Subcutaneous abdominal adipose tissue (tissue), 5 donors: Measurements from ENCODE around the gene ARHGEF39.
A peak's percentile ranks its signal among the peaks of the same experiment; 100 is the strongest.
"Not testable (repeated sequence)": the region's sequence is repeated elsewhere in the genome, so short reads cannot be mapped to it uniquely, and the experiment has no call there.

Experiments used
- H3K27ac ChIP-seq: one replicate; pipeline ENCODE4 v1.7.0; 2013; ENCODE audit warnings: low read depth, mild to moderate bottlenecking, inconsistent platforms, low read length, moderate library complexity
- H3K27me3 ChIP-seq, 5 donors: one replicate each; pipeline ENCODE4 v1.7.0; 2013; ENCODE audit warnings: low read length in 5 of 5, inconsistent platforms in 1 of 5; ENCODE audit not compliant: control insufficient read depth in 5 of 5, insufficient read depth in 4 of 5
- H3K36me3 ChIP-seq, 5 donors: one replicate each; pipeline ENCODE4 v1.7.0; 2013; ENCODE audit warnings: low read length in 5 of 5; ENCODE audit not compliant: control insufficient read depth in 5 of 5, insufficient read depth in 5 of 5
- H3K4me1 ChIP-seq, 5 donors: one replicate each; pipeline ENCODE4 v1.7.0; 2013; ENCODE audit warnings: low read length in 5 of 5, mild to moderate bottlenecking in 3 of 5, moderate library complexity in 1 of 5; ENCODE audit not compliant: control insufficient read depth in 5 of 5, insufficient read depth in 5 of 5
- H3K4me3 ChIP-seq, 5 donors: one replicate each; pipeline ENCODE4 v1.7.0; 2013; ENCODE audit warnings: low read length in 5 of 5, low read depth in 1 of 5
- H3K9ac ChIP-seq, 5 donors: one replicate each; pipeline ENCODE4 v1.7.0; 2013; ENCODE audit warnings: low read length in 5 of 5, mild to moderate bottlenecking in 4 of 5, moderate library complexity in 3 of 5
- H3K9me3 ChIP-seq, 5 donors: one replicate each; pipeline ENCODE4 v1.7.0; 2013; ENCODE audit warnings: low read length in 5 of 5; ENCODE audit not compliant: control insufficient read depth in 5 of 5
- donor health status: healthy.
- donor health status: healthy.
- donor health status: healthy.
- donor health status: healthy.
- donor health status: healthy.

ARHGEF39 gene

DNA sequence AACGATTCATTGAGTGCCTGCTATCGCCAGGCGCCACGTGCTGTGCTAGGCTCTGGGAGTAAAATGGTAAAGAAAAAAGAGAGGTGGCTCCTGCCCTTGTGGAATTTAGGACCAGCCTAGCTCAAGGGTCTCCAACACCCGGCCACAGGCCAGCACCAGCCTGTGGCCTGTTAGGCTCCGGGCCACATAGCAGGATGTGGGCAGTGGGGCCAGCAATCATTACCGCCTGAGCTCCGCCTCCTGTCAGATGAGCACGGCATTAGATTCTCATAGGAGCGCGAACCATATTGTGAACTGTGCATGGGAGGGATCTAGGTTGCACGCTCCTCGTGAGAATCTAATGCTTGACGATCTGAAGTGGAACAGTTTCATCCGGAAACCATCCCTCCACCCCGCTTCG is 8.6 kb downstream of the ARHGEF39 start:
- Histone ChIP-seq H3K9me3 (no peaks in the 10 kb centered on the region), H3K36me3 (peaks cover 0 to 13% (median 11%) of the 10 kb centered on the region in 5 donors), H3K27me3 (no peaks in the 10 kb centered on the region), H3K4me3 (no peak overlapping the region), H3K4me1 (peaks cover 17 to 42% (median 41%) of the 10 kb centered on the region in 5 donors), H3K27ac (peak overlapping the region; percentile 95), H3K9ac (no peak overlapping the region)

DNA sequence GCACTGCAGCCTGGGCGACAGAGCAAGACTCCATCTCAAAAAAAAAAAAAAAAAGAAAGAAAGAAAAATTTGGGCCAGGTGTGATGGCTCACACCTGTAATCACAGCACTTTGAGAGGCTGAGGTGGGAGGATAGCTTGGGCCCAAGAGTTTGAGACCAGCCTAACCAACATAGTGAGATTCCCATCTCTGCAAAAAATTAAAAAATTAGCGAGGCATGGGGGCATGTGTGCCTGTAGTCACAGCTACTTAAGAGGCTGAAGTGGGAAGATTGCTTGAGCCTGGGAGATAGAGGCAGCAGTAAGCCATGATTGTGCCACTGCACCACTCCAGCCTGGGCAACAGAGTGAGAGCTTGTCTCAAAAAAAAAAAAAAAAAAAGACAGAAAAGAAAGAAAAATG is 11.4 kb downstream of the ARHGEF39 start:
- Histone ChIP-seq H3K4me3 (no peak overlapping the region), H3K27me3 (no peaks in the 10 kb centered on the region), H3K27ac (no peak overlapping the region), H3K9me3 (no peaks in the 10 kb centered on the region), H3K36me3 (no peaks in the 10 kb centered on the region), H3K9ac (no peak overlapping the region), H3K4me1 (peaks cover 8 to 42% (median 41%) of the 10 kb centered on the region in 5 donors)

DNA sequence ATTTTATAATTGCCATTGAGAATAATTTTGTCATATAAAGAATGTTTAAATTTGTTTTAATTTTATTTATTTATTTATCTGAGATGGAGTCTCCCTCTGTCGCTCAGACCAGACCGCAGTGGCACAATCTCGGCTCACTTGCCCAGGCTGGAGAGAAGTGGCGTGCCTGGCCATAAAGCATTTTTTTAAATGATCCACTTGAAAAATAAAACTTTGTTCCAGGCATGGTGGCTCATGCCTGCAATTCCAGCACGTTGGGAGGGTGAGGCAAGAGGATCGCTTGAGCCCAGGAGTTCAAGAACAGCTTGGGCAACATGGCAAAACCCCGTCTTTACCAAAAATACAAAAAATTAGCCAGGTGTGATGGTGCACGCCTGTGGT is 12.2 kb downstream of the ARHGEF39 start:
- no peaks in the 10 kb centered on the region for H3K9me3 ChIP-seq
- H3K4me1 ChIP-seq: peaks cover 9 to 49% (median 48%) of the 10 kb centered on the region in 5 donors
- peak overlapping the region in 1 of 5 donors; percentile 60 for H3K9ac ChIP-seq
- no peak overlapping the region for H3K4me3 ChIP-seq
- H3K27ac ChIP-seq: peak overlapping the region; percentile 98
- H3K36me3 ChIP-seq: no peaks in the 10 kb centered on the region
- H3K27me3 ChIP-seq: no peaks in the 10 kb centered on the region

DNA sequence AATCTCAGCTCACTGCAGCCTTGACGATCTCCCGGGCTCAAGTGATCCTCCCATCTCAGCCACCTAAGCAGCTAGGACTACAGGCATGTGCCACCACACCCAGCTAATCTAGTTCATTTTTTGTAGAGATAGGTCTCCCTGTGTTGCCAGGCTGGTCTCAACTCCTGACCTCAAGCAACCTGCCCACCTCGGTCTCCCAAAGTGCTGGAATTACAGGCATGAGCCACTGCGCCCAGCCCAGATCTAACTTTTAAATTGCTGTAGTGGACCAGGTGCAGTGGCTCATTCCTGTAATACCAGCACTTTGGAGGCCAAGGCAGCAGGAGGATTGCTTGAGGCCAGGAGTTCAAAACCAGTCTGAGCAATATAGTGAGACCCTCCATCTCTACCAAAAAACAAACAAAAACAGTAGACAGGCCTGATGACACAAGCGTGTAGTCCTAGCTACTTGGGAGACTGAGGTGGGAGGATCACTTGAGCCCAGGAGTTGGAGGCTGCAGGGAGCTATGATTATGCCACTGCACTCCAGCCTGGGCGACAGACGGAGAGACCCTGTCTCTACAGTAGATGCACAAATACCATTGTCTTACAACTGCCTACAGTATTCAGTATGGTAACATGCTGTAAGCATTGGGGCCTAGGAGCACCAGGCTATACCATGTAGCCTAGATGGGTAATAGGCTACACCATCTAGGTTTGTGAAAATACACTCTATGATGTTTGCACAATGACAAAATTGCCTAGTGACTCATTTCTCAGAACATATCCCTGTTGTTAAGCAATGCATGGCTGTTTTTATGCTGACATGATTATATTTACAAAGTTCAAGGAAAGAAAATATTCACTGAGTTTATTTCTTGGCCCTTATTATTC is 12.8 kb downstream of the ARHGEF39 start:
- Histone ChIP-seq H3K4me3 (no peak overlapping the region), H3K4me1 (peaks cover 7 to 51% (median 49%) of the 10 kb centered on the region in 5 donors), H3K27me3 (no peaks in the 10 kb centered on the region), H3K9me3 (no peaks in the 10 kb centered on the region), H3K27ac (peak overlapping the region; percentile 98), H3K9ac (peak overlapping the region in 3 of 5 donors; percentile 8 to 60 (median 47)), H3K36me3 (no peaks in the 10 kb centered on the region)

DNA sequence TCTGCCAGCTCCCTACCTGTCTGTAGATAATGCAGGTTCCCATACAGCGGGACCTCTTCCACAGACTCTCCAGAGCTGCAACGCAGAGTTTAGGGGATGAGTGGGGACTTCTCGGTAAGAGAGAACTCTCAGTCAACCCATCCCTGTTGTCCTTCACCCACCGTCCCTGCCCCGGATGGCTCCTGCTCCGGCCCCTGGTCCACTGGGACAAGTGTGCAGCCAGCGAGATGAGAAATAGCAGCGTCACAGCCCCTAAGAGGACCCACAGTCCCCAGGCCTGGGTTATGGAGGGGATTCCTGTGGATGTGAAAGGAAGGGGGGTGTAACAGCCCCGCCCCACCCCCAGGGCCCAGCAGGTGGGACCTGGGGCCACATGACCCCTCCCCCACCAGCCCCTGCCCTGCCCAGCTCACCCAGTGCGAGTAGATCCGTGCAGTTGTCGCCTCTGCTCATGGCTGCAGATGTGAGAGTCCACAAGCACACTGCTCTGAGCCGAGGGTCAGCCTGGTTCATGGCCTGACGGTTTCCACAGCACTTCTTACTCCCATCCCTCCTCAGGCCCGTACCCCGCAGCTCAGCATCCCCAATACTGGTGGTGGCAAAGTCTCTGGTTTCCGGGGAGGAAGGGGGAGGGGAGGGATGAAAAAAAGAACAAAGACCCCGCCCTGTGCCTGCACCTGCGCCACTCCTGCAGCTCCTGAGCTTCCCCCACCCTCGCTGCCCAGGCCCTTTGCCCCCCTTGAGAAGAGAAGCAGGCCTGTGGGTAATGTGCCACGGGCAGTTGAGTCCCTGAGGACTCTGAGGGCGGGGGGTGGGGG is 14.4 kb downstream of the ARHGEF39 start, which contains the start of gene SIT1:
TSS of gene SIT1 (minus strand) at position 591 of the 818 bp plus-strand sequence. CDS start at position 513, 78 bp downstream.
- H3K27ac ChIP-seq: peak within 1 kb of the TSS; percentile 98
- H3K4me3 ChIP-seq: peak within 1 kb of the TSS in 3 of 5 donors; percentile 3 to 42 (median 23)
- H3K36me3 ChIP-seq: no peaks in the 10 kb centered on the region
- no peaks in the 10 kb centered on the region for H3K27me3 ChIP-seq
- peaks cover 3 to 64% (median 57%) of the 10 kb centered on the region in 5 donors for H3K4me1 ChIP-seq
- peak within 1 kb of the TSS in 3 of 5 donors; percentile 22 to 67 (median 56) for H3K9ac ChIP-seq
- no peaks in the 10 kb centered on the region for H3K9me3 ChIP-seq

DNA sequence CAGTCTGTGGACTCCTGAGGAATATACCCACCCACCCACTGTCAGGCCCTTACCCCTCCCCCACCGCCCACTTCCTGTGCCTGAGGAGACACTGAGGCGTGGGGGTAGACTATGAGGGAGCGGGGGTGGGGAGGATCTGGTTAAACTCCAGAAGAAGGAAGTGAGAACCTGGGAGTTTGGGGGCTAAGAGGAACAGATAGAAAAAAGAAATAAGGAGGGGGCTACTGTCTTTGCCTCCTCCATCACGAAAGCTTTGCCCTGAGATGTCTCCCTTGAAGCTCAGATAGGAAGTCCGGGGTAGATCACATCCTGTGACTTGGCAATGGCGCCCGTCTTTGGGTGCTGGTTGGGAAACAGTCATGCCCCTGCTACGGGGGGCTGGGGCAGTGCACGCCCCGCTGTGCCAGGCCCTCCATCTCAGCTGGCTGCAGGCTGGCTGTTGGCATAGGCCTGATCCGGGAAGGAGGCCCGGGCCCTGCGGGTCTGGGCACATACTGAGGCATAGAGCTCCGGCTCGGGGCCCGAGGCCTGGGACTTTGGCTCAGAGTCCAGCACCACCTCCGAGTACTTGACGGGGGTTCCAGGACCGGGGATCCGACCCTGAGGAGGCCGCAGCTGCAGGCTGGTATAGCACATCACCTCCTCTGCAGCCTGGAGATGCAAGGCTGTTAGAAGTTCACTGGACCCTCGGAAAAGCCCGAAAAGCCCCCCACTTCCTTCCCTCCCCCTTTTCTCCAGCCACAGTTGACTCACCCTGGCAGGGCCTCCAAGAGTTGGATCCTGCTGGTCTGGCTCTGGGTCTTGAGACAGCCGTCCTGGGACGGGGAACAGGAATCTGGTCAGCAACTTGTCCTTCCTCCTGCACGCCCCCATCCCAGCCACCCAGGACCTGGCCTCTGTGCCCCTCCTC is 15.3 kb downstream of the ARHGEF39 start:
- Histone ChIP-seq H3K4me3 (peak overlapping the region in 3 of 5 donors; percentile 3 to 42 (median 23)), H3K27me3 (no peaks in the 10 kb centered on the region), H3K4me1 (peaks cover 3 to 71% (median 58%) of the 10 kb centered on the region in 5 donors), H3K9ac (peak overlapping the region in 3 of 5 donors; percentile 22 to 67 (median 56)), H3K9me3 (no peaks in the 10 kb centered on the region), H3K27ac (peak overlapping the region; percentile 98), H3K36me3 (no peaks in the 10 kb centered on the region)

DNA sequence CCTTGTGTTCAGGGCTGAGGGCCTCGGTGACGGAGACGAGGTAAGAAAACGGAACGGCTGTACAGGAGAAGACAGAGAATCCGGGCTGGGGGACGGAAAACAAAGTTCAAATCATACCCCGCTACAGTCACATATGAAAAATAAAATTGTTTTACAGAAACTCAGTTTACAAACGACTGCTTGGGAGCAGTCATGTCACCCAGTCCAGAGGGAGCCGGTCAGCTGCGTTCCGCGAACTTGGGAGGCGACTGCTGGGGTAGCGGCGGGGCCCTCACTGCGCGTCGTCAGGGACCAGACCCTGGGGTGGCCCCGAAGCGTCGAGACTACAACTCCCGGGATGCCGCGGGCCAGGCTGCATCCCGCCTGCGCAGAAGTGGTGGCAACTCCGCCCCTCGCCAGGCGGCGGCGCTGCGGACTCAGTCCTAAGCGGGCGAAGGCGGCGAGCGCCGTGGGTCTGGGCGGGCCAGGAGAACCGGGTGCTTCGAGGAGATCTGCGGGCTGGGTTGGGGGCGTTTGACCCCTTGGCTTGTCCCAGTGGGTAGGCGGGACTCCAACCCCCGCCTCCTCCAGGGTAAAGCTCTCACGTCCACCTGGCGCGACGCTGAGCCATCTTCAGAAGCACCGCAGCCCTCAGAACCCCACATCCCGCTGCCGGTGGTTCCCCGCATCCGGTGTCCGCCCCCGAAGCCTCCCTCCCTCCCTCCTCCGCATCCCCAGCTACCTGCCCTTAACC is 18.3 kb downstream of the ARHGEF39 start:
- H3K9me3 ChIP-seq: no peaks in the 10 kb centered on the region
- H3K27ac ChIP-seq: peak overlapping the region; percentile 98
- H3K4me3 ChIP-seq: peak overlapping the region; percentile 46 to 84 (median 74)
- H3K9ac ChIP-seq: peak overlapping the region; percentile 75 to 95 (median 85)
- H3K36me3 ChIP-seq: no peaks in the 10 kb centered on the region
- no peaks in the 10 kb centered on the region for H3K27me3 ChIP-seq
- peaks cover 3 to 71% (median 68%) of the 10 kb centered on the region in 5 donors for H3K4me1 ChIP-seq

DNA sequence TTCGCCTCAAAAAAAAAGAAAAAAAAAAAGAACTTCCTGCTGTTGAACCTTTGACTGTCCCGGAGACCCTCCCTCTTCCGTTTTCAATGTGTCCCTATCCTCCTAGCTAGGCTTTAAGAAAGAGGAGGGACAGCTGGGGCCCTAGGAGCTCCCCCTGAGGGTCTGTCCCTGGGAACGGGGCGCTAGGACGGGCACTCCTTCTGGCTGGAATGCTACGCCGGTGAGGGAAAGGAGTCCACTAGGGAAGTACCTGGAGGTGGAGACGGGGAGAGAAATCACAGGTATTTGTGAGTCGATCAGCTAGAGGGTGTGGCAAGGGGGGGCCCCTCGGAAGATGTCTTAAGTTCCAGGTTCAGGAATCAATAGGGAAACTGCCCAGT is 18.9 kb downstream of the ARHGEF39 start:
- Histone ChIP-seq H3K36me3 (no peaks in the 10 kb centered on the region), H3K4me1 (peaks cover 3 to 70% (median 68%) of the 10 kb centered on the region in 5 donors)

DNA sequence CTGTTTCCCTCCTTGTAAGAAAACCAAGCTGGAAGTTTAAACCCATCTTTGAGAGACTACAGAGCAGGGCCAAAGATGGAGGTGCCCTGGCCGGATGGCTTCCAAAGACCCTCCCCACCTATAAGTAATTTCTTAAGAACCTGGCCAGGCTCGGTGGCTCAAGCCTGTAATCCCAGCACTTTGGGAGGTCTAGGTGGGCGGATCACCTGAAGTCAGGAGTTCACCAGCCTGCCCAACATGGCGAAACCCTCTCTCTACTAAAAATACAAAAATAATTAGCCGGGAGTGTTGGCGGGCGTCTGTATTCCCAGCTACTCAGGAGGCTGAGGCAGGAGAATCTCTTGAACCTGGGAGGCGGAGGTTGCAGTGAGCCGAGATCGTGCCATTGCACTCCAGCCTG is 19.3 kb downstream of the ARHGEF39 start:
- not testable (repeated sequence) for H3K27me3 ChIP-seq, H3K9me3 ChIP-seq, H3K36me3 ChIP-seq
- Histone ChIP-seq H3K9ac (peak overlapping the region in 4 of 5 donors; percentile 25 to 95 (median 84)), H3K27ac (peak overlapping the region; percentile 98), H3K4me3 (peak overlapping the region; percentile 46 to 84 (median 74)), H3K4me1 (peaks cover 3 to 66% (median 65%) of the 10 kb centered on the region in 5 donors)

More for the DNA sequence above, 18.9 kb downstream of the ARHGEF39 start:
- Histone ChIP-seq H3K27ac (peak overlapping the region; percentile 98), H3K27me3 (no peaks in the 10 kb centered on the region), H3K9me3 (no peaks in the 10 kb centered on the region), H3K9ac (peak overlapping the region; percentile 75 to 95 (median 85)), H3K4me3 (peak overlapping the region; percentile 46 to 84 (median 74))
